Ectodermal cell (in vitro differentiated cells): ENCODE data around the gene ABI3BP. TPM values are rescaled to one million over a fixed set of nuclear protein-coding genes. Genes with fewer than 3 reads are reported as not detected.

Source experiments
- H3K27ac ChIP-seq: 2 replicates; pipeline ENCODE4 v1.7.0; 2013; ENCODE audit warnings: mild to moderate bottlenecking, low read depth, low read length; ENCODE audit not compliant: insufficient read depth, poor library complexity, severe bottlenecking
- H3K27me3 ChIP-seq: 2 replicates; pipeline ENCODE4 v1.7.0; 2013; ENCODE audit warnings: mild to moderate bottlenecking, low read length; ENCODE audit not compliant: insufficient read depth, control insufficient read depth, poor library complexity, severe bottlenecking
- H3K36me3 ChIP-seq: one replicate; pipeline ENCODE4 v1.7.0; 2013; ENCODE audit warnings: low read length; ENCODE audit not compliant: control insufficient read depth, insufficient read depth
- H3K4me1 ChIP-seq: one replicate; pipeline ENCODE4 v1.7.0; 2013; ENCODE audit warnings: low read length; ENCODE audit not compliant: control insufficient read depth, insufficient read depth
- H3K4me3 ChIP-seq: 2 replicates; pipeline ENCODE4 v1.7.0; 2013; ENCODE audit warnings: low read depth, low read length, control low read depth; ENCODE audit not compliant: insufficient read depth
- H3K9me3 ChIP-seq: 2 replicates; pipeline ENCODE4 v1.7.0; 2013; ENCODE audit warnings: mild to moderate bottlenecking, low read length, moderate library complexity; ENCODE audit not compliant: control insufficient read depth
- WGBS, 2 experiments: methylation state at CpG; one replicate each; pipeline ENCODE4 v1.1.7; 2013; ENCODE audit warnings: missing lambda C conversion rate in 2 of 2; 5-methylcytosine and 5-hydroxymethylcytosine counted together
- polyA plus RNA-seq, 4 experiments: library from polyadenylated mRNA; stranded (reverse); fragments of 50-300 nt; gene quantifications; one replicate each; pipeline ENCODE4 v1.2.3, GENCODE V29; 2013

The ABI3BP gene, protein sequence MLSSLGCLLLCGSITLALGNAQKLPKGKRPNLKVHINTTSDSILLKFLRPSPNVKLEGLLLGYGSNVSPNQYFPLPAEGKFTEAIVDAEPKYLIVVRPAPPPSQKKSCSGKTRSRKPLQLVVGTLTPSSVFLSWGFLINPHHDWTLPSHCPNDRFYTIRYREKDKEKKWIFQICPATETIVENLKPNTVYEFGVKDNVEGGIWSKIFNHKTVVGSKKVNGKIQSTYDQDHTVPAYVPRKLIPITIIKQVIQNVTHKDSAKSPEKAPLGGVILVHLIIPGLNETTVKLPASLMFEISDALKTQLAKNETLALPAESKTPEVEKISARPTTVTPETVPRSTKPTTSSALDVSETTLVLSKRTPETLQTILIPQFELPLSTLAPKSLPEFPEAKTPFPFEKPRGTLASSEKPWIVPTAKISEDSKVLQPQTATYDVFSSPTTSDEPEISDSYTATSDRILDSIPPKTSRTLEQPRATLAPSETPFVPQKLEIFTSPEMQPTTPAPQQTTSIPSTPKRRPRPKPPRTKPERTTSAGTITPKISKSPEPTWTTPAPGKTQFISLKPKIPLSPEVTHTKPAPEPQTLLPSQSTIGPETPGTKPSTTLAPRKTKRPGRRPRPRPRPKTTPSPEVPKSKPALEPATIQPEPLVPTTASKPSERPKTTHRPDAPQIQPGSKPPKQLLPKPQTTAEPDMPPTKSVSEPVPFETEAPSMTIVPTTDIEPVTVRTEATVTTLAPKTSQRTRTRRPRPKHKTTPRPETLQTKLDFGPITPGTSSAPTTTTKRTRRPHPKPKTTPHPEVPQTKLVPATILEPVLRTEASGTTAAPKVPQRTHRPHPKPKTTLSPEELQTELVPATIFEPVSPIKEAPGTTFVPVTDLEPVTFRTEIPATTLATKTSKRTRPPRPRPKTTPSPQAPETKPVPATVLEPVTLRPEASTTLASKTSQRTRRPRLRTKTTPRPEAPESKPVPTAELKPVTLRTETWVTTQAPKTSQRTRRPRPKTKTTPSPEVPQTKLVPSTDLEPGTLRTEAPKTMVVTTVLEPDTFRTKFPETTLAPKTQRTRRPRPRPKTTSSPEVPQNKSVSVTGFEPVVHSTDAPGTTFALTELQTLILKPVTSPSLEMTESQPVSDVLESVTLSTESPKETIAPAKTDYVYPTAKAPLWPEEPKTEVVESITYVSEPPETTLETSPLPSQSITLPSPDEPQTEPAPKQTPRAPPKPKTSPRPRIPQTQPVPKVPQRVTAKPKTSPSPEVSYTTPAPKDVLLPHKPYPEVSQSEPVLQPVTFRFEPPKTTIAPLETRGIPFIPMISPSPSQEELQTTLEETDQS (N-terminal part only)
- not detected for polyA plus RNA-seq (2013, experiment 1 of 4)
- 0.30 TPM for polyA plus RNA-seq (2013, experiment 2 of 4)
- polyA plus RNA-seq (2013, experiment 3 of 4), result not detected
- not detected for polyA plus RNA-seq (2013, experiment 4 of 4)

DNA sequence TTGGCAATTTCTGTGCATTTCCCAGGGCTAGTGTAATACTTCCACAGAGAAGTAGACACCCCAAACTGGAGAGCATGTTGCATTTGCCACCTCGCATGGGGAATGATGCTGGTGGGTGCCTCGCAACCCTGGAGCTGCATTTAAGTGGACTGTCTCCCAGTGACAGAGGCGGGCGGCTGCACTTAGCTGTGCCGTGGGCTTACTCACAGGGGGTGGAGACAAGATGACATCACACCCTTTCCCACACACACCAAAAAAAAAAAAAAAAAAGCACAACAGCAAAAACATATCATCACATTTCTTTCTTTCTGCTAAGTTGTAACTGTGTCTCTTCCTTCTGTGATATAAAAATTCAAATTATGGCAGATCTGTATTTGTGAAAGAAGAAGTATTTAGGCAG lies at the start of gene ABI3BP:
Gene ABI3BP, minus strand, starts transcription at position 113 of the 400 bp plus-strand sequence. Its CDS starts 37 bp downstream, at position 76.
- H3K27ac ChIP-seq, result no peak within 1 kb of the TSS
- H3K36me3 ChIP-seq, result no peaks in the 10 kb centered on the region
- no peaks in the 10 kb centered on the region for H3K27me3 ChIP-seq
- H3K4me1 ChIP-seq, result no peaks in the 10 kb centered on the region
- 73 to 80% methylated on average over 5 of the region's 5 CpGs for WGBS, 2 experiments
- no peak within 1 kb of the TSS for H3K4me3 ChIP-seq
- H3K9me3 ChIP-seq, result no peaks in the 10 kb centered on the region

DNA sequence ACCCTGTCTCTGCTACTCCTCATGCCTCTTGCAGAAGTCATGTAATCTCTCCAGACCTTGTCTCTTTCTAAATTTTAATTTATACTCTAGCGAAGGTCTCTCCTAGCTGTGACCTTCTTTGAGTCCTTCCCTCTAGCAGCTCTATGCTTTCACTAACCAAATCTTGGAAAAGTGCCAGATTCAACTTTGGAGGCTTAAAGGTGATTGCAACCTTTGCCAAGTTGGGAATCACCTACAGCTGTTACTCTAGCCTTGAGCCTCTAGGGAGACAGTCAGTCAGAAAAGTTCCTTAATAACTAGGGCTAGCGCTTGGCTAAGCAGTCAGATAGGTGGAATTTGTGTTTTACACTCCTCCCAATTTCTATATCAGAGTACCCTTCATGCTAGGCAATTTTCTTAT lies 46.1 kb upstream of the ABI3BP start:
- Histone ChIP-seq H3K4me1 (no peaks in the 10 kb centered on the region), H3K27me3 (no peaks in the 10 kb centered on the region), H3K27ac (no peak overlapping the region), H3K4me3 (no peak overlapping the region), H3K36me3 (no peaks in the 10 kb centered on the region), H3K9me3 (no peaks in the 10 kb centered on the region)
- 93 to 100% methylated on average over 2 of the region's 2 CpGs for WGBS, 2 experiments

DNA sequence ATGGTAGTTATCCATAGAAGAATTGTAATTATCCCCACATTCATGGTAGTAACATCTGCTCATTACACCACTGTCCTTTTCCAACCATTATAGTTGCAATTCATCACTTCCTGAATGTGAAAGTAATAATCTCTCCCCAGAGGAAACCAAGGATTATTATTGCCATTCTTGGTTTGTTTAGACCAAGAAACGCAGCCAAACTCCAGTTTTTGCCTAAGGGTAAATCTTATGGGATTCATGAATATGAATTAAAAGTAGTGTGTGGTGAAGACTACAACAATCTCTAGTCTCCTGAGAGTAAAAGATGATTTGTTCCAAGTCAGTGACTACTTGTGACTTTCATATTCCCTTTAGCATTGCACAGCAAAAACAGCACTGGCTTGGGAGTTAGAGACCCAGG lies 45.7 kb upstream of the ABI3BP start:
- no peak overlapping the region for H3K27ac ChIP-seq
- whole genome bisulfite sequencing, 2 experiments, result 90 to 94% methylated on average over 1 of the region's 1 CpG

DNA sequence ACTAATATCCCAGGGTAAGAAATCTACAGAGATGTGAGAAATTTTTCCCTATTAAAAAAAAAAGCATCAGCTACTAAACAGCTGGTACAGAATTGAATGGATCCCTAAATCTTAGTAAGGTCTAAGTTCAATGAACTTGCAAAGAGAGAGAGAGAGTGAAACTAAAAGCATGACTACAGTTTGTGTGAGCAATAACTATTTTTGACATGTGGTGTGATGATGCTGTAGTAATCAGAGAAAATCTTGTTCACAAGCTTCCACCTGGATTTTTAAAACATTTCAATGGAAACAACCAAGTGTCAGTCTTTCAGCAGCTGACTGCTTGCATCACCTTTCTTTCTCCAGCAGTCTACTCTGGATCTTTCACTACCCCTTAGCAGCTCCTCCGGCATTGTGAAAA lies 45.2 kb upstream of the ABI3BP start:
- H3K9me3 ChIP-seq, result no peaks in the 10 kb centered on the region
- no peaks in the 10 kb centered on the region for H3K27me3 ChIP-seq
- H3K36me3 ChIP-seq, result no peaks in the 10 kb centered on the region
- H3K4me1 ChIP-seq, result no peaks in the 10 kb centered on the region
- no peak overlapping the region for H3K27ac ChIP-seq
- no peak overlapping the region for H3K4me3 ChIP-seq
- 90 to 100% methylated on average over 1 of the region's 1 CpG for WGBS, 2 experiments

More for the DNA sequence above, 45.7 kb upstream of the ABI3BP start:
- H3K36me3 ChIP-seq, result no peaks in the 10 kb centered on the region
- no peaks in the 10 kb centered on the region for H3K9me3 ChIP-seq
- H3K4me1 ChIP-seq, result no peaks in the 10 kb centered on the region
- H3K27me3 ChIP-seq, result no peaks in the 10 kb centered on the region
- H3K4me3 ChIP-seq, result no peak overlapping the region

DNA sequence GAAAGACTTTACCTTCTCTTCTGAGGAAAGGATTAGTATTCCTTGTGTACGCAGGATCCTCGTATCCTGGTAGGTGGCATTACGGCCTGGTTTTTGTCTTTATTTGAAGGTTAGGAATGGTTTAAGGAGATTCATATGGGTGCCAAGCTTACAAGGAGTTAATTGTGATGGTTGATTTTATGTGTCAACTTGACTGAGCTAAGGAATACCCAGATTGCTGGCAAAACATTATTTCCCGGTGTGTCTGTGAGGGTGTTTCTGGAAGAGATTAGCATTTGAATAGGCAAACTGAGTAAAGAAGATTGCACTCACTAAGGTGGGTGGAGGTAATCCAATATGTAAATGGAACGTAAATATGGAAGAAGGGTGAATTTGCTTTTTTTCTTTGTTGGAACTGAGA lies 44.4 kb upstream of the ABI3BP start:
- Histone ChIP-seq H3K4me3 (no peak overlapping the region), H3K9me3 (no peaks in the 10 kb centered on the region), H3K27me3 (no peaks in the 10 kb centered on the region), H3K36me3 (no peaks in the 10 kb centered on the region), H3K27ac (no peak overlapping the region), H3K4me1 (no peaks in the 10 kb centered on the region)
- 86 to 89% methylated on average over 5 of the region's 5 CpGs for WGBS, 2 experiments

DNA sequence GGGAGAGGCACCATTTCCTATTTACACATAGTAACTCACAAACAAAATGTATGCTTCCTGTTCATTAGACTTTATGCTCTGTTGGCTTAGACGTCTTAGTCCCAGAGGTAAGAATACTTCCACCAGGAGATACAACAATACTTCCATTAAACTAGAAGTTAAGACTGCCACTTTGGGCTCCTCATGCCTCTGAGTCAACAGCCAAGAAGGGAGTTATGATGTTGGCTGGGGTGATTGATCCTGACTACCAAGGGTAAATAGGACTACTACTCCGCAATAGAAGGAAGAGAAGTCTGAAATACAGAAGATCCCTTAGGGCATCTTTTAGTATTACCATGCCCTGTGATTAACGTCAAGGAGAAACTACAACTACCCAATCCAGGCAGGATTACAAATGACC lies 43.5 kb upstream of the ABI3BP start:
- no peak overlapping the region for H3K4me3 ChIP-seq

DNA sequence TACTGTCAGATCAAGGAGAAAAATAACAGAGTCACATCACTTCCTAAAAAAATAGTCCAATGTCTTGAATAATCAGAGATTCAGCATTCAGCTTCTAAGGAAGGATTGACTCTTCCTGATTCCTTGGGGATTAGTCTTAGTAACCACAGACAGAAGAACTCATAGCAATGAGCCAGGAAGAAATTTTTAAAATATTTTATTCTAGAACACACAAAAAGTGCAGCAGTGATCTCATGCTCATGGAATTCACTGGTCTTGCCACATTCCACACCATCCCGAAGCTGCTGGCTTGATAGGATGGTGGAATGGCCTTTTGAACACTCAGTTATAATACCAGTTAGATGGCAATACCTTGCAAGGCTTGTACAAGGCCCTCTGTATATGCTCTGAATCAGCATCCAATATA lies 43.0 kb upstream of the ABI3BP start:
- Histone ChIP-seq H3K27ac (no peak overlapping the region), H3K4me3 (no peak overlapping the region), H3K4me1 (no peaks in the 10 kb centered on the region), H3K9me3 (no peaks in the 10 kb centered on the region), H3K27me3 (no peaks in the 10 kb centered on the region), H3K36me3 (no peaks in the 10 kb centered on the region)
- WGBS, 2 experiments, result 73 to 82% methylated on average over 1 of the region's 1 CpG

More for the DNA sequence above, 43.5 kb upstream of the ABI3BP start:
- Histone ChIP-seq H3K27me3 (no peaks in the 10 kb centered on the region), H3K4me1 (no peaks in the 10 kb centered on the region), H3K27ac (no peak overlapping the region), H3K9me3 (no peaks in the 10 kb centered on the region), H3K36me3 (no peaks in the 10 kb centered on the region)
- WGBS, 2 experiments, result 91 to 94% methylated on average over 3 of the region's 3 CpGs

DNA sequence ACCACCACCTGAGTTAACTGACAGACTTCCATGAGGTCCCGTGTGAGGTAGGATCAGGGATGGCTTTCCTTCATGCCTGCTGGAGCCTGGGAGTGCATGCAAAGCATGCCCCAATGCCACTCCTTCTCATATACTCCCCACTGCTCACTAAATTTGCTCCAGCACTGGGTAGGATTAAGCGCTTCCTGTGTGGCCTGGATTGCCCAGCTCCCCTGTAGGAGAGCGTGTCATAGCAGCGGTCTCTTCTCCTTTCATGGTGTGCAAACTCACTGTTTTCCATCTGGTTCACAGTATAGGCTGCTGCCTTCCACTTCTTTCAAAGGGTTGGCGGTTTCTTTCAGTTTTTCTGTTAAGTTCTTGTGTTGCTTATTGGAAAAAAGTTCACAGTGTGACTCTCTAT lies 34.1 kb upstream of the ABI3BP start:
- 91 to 92% methylated on average over 4 to 5 of the region's 5 CpGs for WGBS, 2 experiments
- Histone ChIP-seq H3K9me3 (no peaks in the 10 kb centered on the region), H3K36me3 (no peaks in the 10 kb centered on the region), H3K4me3 (no peak overlapping the region), H3K4me1 (no peaks in the 10 kb centered on the region), H3K27me3 (no peaks in the 10 kb centered on the region), H3K27ac (no peak overlapping the region)

DNA sequence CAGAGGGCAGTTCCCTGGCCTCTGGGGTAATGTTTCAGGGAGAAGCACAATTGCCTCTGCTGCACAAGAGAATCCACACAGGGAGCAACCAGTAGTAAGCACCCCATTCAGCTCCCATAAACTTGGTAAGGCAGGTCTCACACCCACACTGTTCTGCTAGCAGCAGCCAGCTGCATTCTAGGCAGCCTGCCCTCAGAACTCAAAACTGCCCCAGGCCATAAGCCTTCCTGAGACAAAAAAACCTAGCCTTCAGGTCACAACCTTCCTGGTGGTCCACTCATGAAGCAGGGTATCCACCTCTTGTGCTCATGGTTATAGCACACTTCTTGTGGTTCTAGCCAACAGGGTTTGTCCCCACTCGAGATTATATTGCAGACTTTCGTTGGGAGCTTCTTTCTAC lies 33.7 kb upstream of the ABI3BP start:
- no peaks in the 10 kb centered on the region for H3K4me1 ChIP-seq
- H3K4me3 ChIP-seq, result no peak overlapping the region
- no peaks in the 10 kb centered on the region for H3K27me3 ChIP-seq
- H3K36me3 ChIP-seq, result no peaks in the 10 kb centered on the region
- no peaks in the 10 kb centered on the region for H3K9me3 ChIP-seq
- WGBS, 2 experiments, result 95 to 97% methylated on average over 2 of the region's 2 CpGs
- no peak overlapping the region for H3K27ac ChIP-seq
